Activated CD8-positive, alpha-beta memory T cell treated with anti-CD3 and anti-CD28 coated beads for 24 hours (primary cell): ENCODE data around the gene TNFSF11.

ENCODE experiments used
- DNase-seq: peaks from one replicate; pipeline ENCODE4 v3.0.0-alpha.2; 2020

TNFSF11 gene

GRCh38 chr13:42612021-42612765, 38.2 kb downstream of the TNFSF11 start:
- no peak for DNase-seq

- no peak for DNase-seq
Observed at GRCh38 chr13:42614436-42615035, 40.6 kb downstream of the TNFSF11 start.

- no peak for DNase-seq
Observed at GRCh38 chr13:42615691-42616090, 41.7 kb downstream of the TNFSF11 start.

- no peak for DNase-seq
Observed at GRCh38 chr13:42617221-42617620, 43.3 kb downstream of the TNFSF11 start.

- no peak for DNase-seq
Observed at GRCh38 chr13:42623916-42624315, 50.0 kb downstream of the TNFSF11 start.

GRCh38 chr13:42625611-42626010, 51.7 kb downstream of the TNFSF11 start:
- DNase-seq = no peak

DNA sequence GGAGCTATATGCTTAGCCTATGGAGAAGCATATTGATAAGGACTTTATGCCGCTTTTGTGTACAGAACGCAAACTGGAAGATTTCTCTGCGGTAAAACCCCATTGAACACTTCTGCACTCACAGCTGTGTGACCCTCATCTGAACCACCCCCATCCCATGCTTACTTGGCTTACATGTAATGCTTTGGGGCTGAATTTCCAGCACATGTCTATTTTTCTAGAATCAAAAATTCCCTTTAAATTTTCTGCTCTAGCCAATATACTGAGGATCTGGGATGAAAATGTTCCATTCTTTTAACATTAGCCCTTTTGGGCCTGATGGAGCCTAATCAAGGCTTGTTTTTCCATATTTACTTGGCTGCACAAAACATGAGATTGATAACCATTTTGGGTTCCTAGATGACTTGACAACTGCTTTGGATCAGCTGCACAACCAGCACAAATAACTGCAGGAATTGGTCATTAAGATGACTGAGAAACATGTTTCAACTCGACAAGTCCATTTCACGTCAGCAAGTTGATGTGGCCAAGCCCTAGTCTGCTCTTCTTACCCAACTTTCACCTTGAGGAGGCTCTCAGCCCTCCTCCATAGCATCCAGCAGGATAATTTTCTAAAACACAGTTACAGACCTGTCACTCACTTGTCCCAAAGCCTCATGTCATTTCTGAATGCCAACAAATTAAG, 52.4 kb downstream of the TNFSF11 start:
- no peak for DNase-seq

DNA sequence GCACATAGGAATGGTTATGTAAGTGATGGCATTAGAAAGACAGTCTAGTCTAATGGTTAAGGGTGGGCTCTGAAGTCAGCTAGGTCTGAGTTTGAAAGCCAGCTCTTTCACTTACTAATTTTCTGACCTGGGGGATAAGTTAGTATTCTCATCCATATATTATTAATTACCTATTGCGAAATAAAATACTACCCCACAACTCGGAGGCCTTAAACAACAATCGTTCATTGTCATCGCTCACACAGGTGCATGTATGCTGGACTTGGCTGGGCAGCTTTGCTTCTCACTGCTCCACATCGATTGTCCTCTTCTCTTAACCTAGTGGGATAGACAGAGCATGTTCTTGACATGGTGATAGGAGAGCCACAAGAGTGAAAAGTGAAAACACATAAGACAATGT, 54.7 kb downstream of the TNFSF11 start:
- no peak for DNase-seq

DNA sequence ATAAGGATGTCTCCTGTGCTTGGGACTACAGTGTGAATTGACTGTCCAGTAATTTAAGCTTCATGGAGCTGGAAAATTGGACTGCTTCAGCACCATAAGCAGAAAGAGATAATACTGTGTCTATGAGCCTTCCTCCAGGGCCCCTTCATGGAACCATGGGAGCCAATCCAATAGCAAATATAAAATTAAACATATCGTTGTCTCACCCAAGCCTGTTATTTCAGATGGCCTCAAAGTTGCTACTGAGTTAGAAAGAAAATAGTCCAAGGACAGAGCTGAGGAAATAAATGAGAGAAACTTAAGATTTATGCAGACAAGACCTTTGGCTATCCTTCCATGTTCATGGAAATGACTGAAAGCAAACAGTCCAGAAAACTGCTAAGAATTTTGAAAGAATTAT, 57.2 kb downstream of the TNFSF11 start:
- no peak for DNase-seq

DNA sequence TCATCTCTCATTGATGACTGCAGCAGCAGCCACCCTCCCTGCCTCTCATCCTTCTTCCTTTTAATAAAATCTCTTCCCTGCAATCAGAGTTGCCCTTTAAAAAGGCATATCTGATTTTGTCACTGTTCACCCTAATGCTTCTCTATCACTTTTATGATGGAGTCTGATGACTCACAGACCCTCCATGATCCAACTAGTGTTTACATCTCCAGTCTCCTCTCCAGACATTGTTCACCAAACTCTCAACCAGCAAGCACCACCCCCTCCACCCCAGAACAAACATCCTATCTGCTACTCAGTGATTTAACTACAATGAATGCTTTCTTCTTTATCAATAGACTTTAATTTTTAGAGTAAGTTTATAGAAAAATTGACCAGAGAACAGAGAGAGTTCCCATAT, 59.5 kb downstream of the TNFSF11 start:
- no peak for DNase-seq

DNA sequence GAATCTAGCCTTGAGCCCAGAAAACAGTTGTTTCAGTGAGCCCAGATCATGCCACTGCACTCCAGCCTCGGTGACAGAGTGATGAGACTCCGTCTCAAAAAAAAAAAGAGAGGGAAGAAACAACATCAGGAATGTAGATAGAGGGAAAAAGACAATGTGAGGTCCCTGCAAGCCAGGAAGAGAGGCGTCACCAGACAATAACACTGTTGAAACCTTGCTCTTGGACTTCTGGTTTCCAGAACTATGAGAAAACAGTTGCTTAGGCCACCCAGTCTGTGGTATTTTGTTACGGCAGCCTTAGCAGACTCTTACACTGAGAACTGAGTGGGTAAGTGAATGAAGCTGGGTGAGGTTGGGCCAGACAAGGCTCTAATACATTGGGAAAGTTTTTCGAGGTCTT, 64.1 kb downstream of the TNFSF11 start:
- no peak for DNase-seq

GRCh38 chr13:42638886-42639285, 64.9 kb downstream of the TNFSF11 start:
- no peak for DNase-seq

DNA sequence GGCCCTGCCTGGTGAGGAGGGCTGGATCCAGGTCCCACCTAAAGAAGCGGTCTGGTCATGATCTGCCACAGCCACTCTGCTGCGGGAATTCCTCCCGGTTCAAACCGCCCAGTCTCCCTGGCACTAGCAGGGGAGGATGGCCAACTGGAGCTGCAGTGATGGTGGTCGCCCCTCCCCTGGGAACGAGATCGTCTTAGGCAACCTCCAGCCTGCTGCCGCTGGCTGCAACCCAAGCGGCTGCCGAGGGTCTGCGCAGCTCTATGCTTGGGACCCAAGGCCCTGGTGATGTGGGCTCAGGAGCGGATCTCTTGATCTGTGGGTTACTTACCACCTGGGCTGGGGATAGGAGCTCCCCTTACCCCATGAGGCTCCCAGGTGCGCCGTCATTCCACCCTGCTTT, 69.1 kb downstream of the TNFSF11 start:
- DNase-seq = no peak

- DNase-seq = no peak
Observed at GRCh38 chr13:42644841-42645240, 70.9 kb downstream of the TNFSF11 start.

- no peak for DNase-seq
Observed at GRCh38 chr13:42645717-42646116, 71.8 kb downstream of the TNFSF11 start.

DNA sequence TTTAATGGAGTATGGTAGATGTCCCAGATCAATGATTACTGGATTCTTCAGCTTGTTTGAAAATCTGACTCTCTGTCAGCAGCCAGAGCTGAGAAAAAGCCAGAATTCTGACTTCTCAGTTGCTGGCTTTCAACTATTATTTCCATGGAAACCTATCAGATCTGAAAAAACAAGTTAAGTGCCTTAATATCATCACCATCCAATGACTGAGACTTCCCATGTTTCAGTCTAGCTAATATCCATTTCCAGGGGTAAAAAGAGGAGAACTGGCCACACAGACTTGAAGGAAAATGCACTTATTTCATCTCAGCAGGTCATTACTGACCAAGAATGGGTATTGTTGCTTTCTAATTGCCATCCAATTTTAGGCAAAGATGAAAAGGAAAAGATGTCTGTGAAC, 75.2 kb downstream of the TNFSF11 start:
- no peak for DNase-seq

- DNase-seq = no peak
Observed at GRCh38 chr13:42649831-42650230, 75.9 kb downstream of the TNFSF11 start.

DNA sequence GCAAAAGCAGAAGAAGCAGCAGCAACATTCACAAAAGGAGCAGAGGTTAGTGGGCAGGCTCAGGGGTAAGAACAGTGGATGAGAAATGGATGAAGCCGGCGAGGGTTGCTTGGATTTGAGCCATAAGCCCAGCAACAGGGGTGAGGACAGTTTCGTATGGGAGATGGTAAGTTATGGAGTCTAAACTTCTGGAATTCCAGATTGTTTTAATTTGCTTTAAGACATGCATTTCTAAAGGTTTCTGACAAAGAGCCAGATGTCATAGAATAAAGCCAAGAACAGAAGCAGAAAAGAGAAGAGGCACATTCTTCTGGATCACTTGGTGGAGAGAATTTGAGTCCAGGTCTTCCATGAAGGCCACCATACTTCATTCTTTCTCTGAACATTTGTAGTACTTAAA, 76.6 kb downstream of the TNFSF11 start:
- no peak for DNase-seq

DNA sequence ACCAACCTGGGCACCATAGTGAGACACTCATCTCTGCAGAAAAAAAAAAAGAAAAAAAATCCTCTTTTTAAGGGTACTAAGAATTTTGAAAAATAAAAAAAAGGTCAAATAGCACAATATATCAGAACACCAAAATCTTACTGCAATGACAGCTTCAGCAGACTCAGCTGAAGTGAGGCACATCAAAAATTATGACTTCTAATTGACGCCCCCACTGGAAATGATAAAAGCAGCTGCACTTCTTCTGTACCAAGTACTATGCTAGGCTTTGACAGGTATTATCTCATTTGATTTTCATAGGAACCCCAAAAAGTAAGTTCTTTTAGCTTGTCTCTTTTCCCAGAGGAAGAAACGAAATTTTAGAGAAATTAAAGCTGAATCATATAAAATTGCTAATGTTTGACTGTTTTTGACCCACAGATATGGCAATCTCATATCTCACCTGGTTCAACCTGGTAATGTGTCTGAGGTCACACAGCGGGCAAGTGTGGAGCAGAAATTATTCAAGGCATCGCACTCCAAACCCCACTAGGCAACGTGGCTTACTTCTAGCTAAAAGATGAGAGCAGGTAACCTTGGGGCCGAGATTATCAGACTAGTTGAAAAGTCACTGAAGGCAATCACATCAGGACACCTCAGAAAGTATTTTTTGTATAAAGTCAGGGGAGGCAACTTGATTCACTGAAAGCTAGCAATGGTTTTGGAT, 78.1 kb downstream of the TNFSF11 start:
- DNase-seq = no peak

- no peak for DNase-seq
Observed at GRCh38 chr13:42652642-42653415, 78.9 kb downstream of the TNFSF11 start.

DNA sequence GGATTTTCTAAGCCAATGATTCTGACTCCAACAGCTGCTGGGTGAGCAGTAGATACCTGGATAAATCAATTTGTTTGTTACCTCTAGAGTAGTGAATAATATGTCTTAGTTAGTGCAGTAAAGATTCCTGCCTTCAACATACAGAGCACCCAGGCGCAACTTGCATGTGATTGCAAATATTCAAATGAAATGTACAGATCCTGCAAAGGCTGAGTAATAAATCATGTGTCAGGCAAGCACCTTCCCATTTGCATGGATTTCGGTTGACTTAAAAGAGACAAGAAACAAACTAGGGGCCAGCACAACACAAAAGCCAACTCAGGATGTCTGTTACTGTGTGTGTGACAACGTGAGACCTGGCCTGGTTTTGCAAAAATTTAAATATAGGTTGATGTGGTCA, 79.7 kb downstream of the TNFSF11 start:
- DNase-seq = no peak

GRCh38 chr13:42654212-42654611, 80.3 kb downstream of the TNFSF11 start:
- DNase-seq = no peak

DNA sequence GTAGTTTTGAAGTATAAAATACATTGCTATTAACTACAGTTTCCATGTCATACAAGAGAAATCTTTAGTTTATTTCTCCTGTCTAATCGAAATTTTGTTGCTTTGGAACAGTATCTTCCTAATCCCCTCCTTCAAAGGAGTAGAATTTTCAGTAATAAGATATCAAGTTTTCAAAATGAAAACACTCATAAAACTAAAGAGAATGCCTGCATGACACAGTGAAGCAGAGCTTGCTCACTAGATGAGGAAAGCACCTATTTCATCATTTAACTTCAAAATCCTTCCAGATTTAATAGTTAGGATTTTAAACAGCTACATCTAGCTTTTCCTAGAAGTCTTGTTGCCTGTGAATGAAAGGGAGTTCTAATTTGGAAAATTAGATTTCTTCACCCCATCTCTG, 80.8 kb downstream of the TNFSF11 start:
- DNase-seq = no peak
